Stimulated activated CD4-positive, alpha-beta T cell treated with anti-CD3 and anti-CD28 coated beads, Interleukin-2, amount 100 ng/mL, for 4 hours (primary cell): ENCODE results near the gene NTHL1.
"Not testable (repeated sequence)": the region's sequence is repeated elsewhere in the genome, so short reads cannot be mapped to it uniquely, and the experiment has no call there.

Source experiments
- DNase-seq: peaks from one replicate; pipeline ENCODE4 v3.0.0-alpha.2; 2020; ENCODE audit warnings: low read depth

The NTHL1 gene

DNA sequence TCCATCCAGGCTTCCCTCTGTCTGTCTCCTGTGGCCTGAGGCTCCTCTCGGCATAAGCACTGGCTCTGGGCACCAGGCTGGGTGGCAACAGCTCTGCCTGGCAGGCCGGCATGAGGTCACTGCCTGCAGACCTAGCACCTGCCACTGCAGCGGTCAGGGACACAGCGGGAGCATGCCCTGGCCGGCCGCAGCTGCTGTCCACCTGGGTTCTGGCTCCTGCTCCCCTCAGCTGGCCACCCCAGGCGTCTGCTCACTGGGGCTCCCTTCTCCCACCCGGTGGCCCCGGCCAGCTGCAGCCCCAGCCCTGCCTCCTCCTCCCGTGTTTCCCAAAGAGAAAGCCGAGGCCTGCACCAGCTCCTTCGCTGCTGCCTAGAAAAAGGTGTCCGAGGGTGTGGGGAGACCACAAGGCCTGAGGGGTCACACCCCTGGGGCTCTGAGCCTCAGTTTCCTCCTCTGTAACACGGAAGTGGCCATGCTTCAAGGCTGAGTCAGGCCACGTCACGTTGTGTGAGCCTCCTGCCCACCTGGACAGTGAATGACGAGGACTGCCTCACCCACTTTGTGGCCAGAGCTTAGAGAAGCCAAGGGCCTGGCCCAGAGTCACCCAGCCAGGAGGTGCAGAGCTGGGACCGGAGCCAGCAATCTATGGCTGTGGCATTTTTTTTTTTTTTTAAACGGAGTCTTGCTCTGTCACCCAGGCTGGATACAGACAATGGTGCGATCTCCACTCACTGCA lies 6.7 kb downstream of the NTHL1 start:
- DNase-seq = no peak

DNA sequence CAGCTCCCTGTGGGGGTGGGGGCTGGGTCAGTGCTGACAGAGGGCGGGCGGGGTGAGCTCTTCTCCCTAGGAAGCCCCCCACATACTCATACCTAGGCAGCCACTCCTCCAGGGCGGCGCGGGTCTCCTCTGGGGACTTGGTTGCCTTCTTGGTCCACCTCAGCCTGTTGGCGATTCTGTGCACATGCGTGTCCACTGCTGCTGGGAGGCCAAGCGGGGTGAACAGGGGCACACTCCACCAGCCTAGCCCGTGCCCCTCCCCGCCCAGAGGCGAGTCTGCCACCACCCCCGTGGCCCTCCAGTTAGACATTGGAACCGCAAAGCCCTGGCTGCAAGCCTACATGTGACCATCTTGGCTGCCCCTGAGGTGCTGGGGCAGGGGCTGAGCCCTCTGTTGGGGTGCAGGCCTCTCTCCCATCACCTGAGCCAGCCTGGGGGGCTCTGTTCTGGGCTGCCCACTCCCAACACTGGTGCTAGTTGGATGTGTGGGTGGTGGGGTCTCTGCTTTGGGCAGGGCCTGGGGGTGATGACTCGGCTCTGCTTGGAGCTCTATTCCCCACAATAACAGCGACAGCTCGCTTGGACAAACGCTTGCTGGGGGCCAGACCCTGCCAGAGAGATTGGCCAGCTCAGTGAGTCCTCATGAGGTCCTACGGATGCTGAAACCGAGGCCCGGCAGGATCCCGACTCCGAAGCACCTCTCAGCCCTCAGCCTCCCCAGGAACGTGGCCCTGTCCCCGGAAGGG lies 7.4 kb downstream of the NTHL1 start:
- DNase-seq = no peak

DNA sequence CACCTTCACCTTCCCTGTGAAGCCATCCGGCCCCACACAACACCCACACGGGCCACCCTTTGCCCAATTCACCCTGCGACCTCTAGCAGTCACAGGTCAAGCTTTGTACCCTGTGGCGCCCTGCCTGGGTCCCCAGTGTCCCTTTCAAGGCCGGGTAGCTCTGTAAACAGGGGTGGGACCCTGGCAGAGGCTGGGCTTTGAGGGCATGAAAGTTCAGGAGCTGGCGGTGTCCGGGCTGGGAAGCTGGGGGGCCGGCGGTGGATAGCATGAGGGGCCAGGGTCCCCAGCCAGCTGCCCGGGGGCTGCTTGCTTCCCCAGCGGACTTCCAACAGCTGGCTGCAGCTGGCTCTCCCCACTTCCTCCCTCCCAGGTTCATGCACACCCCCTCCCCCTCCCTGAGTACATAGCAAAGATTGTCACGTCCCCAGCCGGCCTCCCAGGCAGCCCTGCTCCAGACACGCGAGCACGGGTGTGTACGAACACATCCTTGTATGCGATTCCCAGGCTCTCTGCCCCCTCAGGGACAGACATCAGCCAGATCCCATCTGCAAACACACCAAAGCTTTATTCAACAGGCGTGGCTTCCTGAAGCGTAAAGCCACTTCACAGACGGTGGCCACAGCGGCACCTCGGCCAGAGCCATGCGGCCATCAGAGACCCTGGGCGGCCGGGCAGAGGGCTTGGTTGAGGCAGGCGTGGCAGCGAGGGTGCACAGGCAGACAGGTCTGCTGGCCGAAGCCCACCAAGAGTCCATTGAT lies 8.2 kb downstream of the NTHL1 start:
- DNase-seq = no peak

DNA sequence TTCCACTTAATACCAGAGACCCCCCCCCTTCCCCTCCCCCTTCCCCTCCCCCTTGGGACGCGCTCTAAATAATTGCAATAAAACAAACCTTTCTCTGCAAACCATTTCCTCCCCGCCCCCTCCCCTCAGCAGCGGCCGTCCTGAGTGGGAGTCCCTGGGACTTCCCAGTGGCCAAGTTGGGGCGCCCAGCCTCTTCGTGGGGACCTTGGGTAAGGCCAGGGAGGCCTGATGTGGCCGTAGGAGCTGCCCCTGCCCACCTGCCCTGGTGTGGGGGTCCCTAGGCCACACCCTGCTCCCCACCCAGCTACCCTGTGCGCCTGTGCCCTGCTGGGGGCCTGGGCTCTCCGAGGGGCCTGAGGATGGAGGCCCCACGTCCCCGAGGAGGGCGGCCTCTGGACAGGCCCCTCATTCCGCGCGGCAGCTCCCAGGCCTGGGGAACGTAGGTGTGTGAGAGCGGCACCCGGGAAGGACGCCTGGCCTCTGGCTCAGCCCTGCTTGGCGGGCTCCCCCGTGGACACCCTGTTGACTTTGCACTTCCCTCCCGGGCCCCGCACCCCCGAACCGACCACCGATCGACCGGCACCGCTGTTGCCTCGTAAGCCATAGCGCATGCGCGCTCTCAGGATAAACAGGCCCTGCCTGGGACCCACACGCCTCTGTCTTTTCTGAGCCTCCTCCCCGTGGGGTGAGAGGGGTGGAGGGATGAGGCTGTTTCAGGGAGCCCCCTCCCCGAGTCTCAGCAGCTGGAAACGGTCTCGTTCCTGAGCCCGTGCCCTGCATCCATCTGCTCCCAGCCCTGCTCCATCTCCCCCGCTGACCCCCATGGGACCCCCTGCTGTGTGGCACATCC lies 9.0 kb downstream of the NTHL1 start:
- no peak for DNase-seq

DNA sequence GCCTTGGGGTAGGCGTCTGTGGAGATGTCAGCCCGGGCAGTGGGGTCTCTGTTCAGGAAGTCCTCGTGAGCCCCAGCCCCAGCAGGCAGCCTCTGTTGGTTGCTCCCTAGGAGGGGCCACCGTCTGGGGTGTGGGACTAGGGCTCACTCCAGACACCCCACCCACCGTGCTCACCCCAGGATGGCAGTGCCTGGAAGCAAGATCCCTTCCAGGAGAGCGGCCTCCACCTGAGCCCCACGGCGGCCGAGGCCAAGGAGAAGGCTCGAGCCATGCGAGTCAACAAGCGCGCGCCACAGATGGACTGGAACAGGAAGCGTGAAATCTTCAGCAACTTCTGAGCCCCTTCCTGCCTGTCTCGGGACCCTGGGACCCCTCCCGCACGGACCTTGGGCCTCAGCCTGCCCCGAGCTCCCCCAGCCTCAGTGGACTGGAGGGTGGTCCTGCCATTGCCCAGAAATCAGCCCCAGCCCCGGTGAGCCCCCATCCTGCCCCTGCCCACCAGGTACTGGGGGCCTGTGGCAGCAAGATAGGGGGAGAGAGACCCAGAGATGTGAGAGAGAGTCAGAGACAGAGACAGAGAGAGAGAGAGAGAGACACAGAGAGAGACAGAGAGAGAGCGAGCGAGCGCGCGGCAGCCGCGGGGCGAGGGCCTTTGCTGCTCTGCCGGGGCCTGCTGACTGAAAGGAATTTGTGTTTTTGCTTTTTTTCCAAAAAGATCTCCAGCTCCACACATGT lies 9.8 kb downstream of the NTHL1 start:
- no peak for DNase-seq

DNA sequence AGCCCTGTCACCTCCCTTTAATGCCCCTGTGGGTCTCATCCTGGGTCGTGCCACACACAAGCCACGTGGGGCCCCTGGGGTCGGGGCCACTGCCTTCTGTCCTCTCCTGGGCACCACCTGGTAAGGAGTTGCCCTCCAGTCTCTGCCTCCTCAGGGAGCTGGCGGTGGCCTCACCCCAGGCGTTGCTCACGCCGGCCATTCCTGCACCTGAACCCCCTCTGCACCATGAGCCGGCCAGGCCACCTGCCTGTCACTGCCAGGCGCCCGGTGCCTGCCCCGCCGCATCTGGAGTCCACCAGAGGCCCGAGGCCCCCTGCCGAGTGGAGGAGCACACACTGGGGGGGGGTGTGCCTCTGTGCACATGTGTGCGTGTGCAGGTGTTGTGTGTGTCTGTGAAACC lies 10.5 kb downstream of the NTHL1 start:
- DNase-seq = no peak

DNA sequence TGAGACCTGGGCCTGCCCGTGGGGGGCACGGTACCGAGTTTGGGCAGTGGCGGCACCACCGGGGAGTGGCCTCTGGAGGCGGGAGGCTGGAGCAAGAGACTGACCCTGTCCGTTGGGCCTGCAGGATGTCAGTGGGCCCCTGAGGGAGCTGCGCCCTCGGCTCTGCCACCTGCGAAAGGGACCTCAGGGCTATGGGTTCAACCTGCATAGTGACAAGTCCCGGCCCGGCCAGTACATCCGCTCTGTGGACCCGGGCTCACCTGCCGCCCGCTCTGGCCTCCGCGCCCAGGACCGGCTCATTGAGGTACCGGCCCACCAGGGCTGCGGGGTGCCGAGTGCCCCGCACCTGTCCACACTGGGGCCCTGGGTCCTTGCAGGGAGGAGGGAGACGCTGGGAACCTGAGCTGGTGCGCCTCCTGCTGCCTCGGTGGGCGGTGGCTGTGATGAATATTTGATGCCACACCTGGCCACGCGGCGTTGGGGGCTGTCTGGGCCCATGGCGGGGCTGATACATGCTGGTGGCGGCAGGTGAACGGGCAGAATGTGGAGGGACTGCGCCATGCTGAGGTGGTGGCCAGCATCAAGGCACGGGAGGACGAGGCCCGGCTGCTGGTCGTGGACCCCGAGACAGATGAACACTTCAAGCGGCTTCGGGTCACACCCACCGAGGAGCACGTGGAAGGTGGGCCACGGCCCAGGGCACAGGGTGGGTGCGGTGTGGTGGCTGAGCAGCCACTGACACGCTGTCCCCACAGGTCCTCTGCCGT lies 11.3 kb downstream of the NTHL1 start:
- no peak for DNase-seq

DNA sequence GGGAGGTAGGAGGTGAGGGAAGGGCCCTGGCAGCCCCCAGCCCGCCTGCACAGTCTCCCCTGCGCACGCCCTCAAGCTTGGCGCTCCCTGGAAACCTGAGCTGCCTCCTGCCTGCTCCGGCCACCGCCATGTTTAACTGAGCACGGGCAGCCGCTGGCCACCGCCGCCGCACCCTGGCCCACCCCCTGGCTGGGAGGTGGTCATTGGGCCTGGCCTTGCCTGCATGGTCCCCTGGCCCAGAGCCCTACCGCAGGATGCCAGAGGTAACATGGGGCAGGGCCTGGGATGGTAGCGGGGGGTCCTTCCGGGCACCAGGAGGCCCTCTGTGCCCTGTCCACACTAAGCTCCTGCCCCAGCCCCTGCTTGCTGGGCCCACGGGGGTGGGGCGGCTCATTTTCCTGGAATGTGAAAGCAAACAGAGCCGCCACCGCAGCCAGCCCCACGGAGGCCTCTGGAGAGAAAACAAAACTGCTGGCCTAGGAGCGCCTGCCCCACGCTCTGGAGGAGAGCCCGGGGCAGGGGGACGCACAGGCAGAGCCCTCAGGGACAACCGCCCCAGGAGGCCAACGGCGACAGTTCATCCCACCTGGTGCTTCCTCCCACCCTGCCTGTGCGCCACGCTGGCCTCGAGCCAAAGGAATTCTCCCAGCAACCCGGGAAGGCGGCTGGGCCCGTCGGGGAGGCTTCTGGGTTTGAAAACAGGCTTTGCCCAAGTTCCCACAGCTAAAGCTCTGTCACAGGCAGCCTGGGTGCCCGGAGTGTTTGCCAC lies 12.0 kb downstream of the NTHL1 start:
- no peak for DNase-seq

DNA sequence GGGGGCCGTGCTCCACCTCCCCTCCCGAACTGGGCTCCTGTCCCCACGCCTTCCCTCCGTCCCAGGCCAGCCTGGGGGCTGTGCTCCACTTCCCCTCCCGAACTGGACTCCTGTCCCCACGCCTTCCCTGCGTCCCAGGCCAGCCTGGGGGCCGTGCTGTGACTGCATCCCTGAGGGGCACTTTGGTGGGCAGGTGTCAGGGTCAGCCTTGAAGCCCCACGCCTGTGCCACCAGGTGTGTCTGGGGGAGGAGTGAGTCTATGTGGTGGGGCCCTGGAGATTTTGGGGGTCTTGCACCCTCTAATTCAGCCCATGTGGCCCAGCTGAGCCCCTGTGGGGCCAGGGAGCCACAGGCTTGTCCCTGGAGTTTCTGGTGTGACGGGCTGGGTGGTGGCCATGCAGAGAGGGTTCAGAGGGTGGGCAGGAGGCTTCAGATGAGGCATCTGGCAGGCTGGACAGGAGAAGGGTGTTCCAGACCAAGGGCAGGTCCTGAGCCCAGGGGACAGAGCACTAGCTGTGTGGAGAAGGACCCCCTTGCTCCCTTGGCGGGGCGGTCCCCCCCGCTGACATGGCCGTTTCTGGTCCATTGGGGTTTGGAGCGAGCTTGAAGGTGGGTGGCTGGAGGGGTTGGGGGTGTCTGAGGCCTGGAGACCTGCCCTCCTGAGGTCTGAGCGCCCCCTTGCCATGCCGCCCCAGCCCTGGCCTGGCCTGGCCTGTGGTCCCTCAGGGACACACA lies 12.8 kb downstream of the NTHL1 start:
- no peak for DNase-seq

DNA sequence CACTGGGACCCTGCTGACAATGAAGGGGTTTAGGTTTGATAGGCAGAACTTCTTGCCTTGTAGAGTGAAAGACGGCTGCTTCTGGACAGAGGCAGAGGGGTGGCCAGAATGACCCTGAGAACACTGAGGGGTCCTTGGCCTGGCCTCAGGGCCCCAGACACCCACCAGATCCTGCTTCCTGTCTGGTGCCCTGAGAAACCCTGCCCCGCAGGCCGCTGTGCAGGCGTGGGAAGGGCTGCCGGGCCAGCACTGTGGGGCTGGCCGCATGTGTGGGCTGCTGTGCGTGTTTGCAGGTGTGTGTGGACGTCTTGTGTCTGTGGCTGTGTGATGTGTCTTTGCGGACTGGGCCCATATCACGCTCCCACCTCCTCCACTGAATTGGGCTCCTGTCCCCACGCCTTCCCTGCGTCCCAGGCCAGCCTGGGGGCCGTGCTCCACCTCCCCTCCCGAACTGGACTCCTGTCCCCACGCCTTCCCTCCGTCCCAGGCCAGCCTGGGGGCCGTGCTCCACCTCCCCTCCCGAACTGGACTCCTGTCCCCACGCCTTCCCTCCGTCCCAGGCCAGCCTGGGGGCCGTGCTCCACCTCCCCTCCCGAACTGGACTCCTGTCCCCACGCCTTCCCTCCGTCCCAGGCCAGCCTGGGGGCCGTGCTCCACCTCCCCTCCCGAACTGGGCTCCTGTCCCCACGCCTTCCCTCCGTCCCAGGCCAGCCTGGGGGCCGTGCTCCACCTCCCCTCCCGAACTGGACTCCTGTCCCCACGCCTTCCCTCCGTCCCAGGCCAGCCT lies 13.5 kb downstream of the NTHL1 start:
- not testable (repeated sequence) for DNase-seq

DNA sequence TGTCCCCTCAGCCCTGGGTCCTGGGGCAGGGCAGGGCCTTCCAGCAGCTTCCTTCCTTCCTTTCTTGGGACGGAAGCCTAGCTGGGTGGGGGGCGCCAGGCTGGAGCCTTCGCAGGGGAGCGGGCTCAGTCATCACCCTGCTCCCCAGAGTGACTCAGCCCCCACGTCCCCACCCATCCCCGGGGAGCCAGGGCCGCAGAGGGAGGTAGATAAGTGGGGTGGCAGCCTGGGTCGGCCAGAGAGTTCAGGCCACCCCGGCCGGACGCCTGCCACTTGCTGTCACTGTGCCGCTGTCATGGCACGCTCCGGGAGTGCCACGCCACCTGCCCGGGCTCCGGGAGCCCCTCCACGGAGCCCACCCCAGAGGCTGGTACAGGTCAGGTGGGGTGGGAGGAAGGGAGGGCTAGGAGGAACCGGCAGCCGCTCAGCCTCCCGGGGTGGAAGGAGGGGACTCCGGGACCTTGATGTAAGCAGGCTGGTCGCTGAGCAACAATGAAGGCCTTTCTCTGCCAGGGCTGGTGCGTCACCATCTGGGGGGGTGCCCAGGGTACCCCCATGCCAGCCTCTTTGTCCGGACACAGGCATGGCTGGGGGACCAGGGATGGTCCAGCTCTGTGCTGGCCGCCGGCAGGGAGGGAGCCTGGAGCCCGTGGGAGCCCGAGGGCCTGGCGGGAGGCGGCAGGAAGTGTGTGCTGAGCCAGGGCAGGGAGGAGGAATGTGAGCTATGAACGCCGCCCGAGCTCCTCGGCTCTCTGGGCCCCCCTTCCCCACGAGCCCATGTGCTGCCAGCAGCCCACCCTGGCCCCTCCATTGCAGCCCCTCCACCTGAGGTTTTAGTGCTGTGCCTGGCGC lies 14.4 kb downstream of the NTHL1 start:
- no peak for DNase-seq

DNA sequence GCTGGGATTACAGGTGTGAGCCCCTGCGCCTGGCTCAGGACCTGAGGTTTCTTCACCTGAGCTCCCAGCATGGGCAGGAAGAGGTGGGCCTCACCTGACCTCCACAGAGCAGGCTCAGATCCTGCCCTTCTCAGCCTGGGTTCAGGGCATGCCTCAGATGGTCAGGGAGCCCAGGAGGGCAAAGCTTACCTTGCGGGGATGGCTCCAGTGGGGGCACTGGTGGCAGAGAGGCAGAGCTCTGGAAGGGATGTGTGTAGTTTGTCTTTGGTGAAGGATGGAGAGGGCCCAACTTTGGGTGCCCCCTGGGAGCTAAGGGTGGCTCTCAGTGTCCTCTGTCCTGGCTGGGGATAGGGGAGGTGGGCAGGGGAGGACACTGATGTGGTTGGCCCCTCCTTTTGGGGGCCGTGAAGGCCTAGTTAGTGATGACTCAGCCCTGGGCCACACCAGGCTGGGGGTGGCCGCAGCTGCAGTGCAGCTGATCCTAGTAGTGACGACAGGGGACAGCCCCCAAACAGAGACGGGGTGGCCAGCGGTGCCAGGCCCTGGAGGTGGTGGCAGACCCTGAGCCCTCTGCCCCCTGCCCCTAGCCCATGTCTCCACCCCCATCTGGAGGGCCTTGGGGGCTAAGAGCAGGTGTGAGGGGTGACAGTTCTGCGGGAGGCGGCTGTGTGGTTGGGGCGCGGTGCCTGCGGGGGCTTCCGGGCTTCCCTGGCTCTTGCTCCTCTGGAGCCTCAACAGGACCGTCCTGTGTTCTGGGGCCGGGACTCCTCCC lies 15.2 kb downstream of the NTHL1 start:
- no peak for DNase-seq

DNA sequence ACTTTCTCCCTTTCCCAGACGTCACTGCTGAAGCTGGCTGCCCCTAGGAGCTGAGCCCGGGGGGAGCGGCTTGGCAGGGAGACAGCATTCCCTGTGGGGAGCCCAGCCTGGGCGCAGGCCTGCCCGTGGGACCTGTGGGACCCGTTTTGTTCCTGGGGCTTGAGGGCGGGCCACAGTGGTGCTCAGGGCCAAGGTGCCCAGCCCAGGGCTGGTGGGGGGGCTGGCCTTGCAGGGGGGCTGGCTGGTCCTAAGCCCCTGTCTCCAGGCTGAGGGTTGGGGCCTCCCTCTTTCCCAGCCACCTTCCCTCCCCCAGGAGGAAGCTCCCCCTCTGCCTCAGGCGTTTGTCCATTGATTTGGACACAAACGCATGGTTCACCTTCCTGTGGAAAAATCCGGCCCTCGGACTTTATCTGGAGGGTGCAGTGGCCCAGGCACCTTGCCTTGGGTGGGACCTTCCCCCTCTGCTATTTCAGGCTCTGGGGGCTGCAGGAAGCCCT lies 16.5 kb downstream of the NTHL1 start:
- DNase-seq = no peak

DNA sequence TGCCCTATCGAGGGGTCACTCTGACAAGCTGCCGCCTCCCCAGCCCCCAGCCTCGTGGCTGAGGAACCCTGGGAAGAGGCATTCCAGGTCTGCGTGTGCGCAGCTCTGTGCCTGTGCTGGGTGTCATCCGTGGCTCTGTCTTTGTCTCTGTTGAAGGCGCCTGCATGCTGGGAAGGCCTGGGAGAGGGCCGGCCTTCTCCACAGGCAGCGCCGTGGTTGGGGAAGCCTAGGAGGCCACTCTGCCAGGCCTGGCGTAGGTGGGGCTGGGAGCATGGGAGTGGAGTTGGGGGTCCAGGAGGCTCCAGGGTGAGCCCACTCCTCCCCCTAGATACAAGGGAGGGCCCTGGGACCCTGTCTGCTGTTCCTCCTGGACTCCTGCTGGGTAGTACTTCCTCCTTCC lies 17.6 kb downstream of the NTHL1 start:
- no peak for DNase-seq

DNA sequence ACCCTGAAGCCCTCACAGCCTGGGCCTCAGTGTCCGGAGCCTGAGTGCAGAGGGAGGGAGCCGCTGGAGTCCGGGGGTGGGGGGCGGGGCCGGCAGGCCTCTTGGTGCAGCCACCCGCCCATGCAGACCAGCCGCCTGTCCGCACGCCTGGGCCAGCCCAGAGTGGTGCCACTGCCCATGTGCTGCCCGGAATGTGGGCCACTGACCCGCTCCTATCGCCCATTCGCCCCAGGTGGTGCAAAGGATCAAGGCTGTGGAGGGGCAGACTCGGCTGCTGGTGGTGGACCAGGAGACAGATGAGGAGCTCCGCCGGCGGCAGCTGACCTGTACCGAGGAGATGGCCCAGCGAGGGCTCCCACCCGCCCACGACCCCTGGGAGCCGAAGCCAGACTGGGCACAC lies 18.3 kb downstream of the NTHL1 start:
- DNase-seq = no peak

DNA sequence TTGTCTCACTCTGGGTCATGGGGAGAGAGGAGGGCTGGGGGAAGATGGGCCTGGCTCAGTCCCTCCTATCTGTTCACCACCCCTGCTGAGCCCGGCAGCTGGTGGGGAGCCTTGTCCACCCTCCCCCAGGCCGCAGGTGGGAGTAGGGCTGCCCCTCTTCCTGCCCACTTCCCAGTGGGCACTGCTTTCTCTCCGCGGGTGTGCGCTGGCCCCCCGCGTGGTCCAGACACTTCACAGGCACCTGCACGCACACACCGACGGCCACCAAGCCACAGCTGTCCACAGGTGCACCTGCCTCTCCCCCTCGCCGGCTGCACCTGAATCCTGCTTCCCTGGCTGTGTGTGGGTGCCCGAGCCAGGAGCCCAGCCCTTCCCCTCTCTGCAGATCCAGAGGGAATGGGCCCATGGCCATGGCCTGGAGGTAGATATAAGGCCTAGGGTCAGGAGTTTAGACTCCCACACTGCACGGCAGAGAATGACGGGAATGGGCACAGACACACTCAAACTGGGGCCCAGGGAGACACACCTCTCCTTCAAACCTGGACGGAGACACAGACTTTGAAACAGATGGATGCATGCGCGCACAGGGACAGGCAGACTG lies 18.9 kb downstream of the NTHL1 start:
- no peak for DNase-seq
